ENCODE measurements around the gene CHST14. TPM values are rescaled to one million over a fixed set of nuclear protein-coding genes. Genes with fewer than 3 reads are reported as not detected.

The CHST14 gene
- total and polyA plus RNA-seq, 7 donors: 2.5 to 5.3 (median 4.1) TPM

DNA sequence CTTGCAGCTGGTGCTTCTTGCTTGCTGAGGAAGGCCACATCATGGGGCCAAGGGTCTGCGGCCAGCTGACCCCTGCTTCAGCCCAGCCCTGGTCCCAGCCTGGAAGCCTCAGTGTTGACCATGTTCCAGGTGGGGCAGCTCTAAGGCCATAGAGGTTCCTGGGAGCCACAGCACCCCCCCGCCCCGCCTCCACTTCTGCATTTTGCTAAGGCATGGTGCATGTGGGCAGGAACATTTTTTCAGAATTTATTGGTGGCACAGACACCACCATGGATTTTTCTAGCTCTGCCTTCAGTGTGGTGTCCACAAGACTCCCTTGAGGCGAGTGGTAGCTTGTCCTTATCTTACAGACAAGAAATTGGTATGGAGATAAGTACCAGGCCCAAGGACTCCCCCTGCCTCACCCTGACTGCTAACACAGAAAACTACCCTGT is 1.9 kb upstream of the CHST14 start:
- H3K27ac ChIP-seq: no peak overlapping the region
- no peak for DNase-seq
- H3K36me3 ChIP-seq (ENCODE audit: insufficient read depth in 1 of 2, low read depth in 1 of 2): peaks cover 2 to 32% of the 10 kb centered on the region in 2 donors
- TF ChIP-seq, protein P1, sequence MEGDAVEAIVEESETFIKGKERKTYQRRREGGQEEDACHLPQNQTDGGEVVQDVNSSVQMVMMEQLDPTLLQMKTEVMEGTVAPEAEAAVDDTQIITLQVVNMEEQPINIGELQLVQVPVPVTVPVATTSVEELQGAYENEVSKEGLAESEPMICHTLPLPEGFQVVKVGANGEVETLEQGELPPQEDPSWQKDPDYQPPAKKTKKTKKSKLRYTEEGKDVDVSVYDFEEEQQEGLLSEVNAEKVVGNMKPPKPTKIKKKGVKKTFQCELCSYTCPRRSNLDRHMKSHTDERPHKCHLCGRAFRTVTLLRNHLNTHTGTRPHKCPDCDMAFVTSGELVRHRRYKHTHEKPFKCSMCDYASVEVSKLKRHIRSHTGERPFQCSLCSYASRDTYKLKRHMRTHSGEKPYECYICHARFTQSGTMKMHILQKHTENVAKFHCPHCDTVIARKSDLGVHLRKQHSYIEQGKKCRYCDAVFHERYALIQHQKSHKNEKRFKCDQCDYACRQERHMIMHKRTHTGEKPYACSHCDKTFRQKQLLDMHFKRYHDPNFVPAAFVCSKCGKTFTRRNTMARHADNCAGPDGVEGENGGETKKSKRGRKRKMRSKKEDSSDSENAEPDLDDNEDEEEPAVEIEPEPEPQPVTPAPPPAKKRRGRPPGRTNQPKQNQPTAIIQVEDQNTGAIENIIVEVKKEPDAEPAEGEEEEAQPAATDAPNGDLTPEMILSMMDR (IDR thresholded peaks at IDR 0.05): no peak
- H3K27me3 ChIP-seq (ENCODE audit: insufficient read depth in 3 of 3, low read length in 2 of 3): no peaks in the 10 kb centered on the region
- no peak overlapping the region for H3K4me3 ChIP-seq
- 93 to 99% (median 95%) methylated on average over 4 of the region's 4 CpGs for WGBS, 3 donors
- peaks cover 5% of the 10 kb centered on the region for H3K4me1 ChIP-seq
- H3K9me3 ChIP-seq: no peaks in the 10 kb centered on the region
- ATAC-seq: no peak
- intact Hi-C loops (cut with DNase I): no loop called here

DNA sequence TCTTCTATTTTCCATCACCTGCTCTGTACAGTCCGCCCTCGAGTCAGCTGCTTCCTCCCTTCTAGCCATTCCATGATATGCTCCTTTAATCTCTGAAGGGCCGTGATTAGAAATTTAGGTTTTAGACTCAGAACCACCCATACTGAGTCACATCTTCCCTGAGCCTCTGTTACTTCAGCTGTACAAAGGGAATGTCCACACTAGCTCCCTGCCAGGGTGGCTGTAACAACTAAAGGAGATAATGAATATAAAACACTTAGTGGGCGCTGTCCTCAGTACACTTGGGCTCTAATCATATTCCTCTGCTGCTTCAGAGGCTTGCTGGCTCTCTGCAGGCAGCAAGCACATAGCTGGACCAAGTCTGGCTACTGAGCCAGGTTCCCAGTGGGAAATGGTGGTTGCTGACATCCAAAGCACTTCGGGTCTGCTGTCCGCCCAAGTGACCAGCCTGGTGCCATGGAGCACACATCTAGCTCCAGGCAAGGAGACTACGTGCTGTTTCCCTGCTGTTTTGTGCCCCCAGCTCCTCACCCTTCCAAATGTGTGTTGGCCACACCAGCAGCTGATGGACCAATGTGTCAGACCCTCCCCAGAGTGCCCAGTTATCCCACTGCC is 901 bp upstream of the CHST14 start:
- H3K27ac ChIP-seq: peak overlapping the region; percentile 78
- no peak for DNase-seq
- WGBS, 3 donors: 78 to 82% (median 79%) methylated on average over 7 of the region's 7 CpGs
- intact Hi-C loops (cut with DNase I): no loop called here
- peaks cover 5% of the 10 kb centered on the region for H3K4me1 ChIP-seq
- no peaks in the 10 kb centered on the region for H3K27me3 ChIP-seq (ENCODE audit: insufficient read depth in 3 of 3, low read length in 2 of 3)
- no peak for ATAC-seq
- TF ChIP-seq, protein P1 (IDR thresholded peaks at IDR 0.05): no peak
- H3K4me3 ChIP-seq: peak overlapping the region; percentile 72
- H3K9me3 ChIP-seq: no peaks in the 10 kb centered on the region
- H3K36me3 ChIP-seq (ENCODE audit: insufficient read depth in 1 of 2, low read depth in 1 of 2): peaks cover 2 to 22% of the 10 kb centered on the region in 2 donors

GRCh38 chr15:40471105-40471807 is 472 bp downstream of the CHST14 start:
- intact Hi-C loops (cut with DNase I): no loop called here
- TF ChIP-seq, protein P1 (IDR thresholded peaks at IDR 0.05): no peak
- DNase-seq (peak; percentile 42 to 62), ATAC-seq (peak; percentile 33 to 60 (median 52))
- Histone ChIP-seq H3K4me1 (peaks cover 5% of the 10 kb centered on the region), H3K27me3 (ENCODE audit: insufficient read depth in 3 of 3, low read length in 2 of 3) (no peaks in the 10 kb centered on the region), H3K27ac (peak overlapping the region; percentile 78), H3K9me3 (no peaks in the 10 kb centered on the region), H3K4me3 (peak overlapping the region; percentile 72), H3K36me3 (ENCODE audit: insufficient read depth in 1 of 2, low read depth in 1 of 2) (peaks cover 2 to 8% of the 10 kb centered on the region in 2 donors)
- WGBS, 3 donors: 0 to 1% (median 1%) methylated on average over 34 to 59 of the region's 60 CpGs

DNA sequence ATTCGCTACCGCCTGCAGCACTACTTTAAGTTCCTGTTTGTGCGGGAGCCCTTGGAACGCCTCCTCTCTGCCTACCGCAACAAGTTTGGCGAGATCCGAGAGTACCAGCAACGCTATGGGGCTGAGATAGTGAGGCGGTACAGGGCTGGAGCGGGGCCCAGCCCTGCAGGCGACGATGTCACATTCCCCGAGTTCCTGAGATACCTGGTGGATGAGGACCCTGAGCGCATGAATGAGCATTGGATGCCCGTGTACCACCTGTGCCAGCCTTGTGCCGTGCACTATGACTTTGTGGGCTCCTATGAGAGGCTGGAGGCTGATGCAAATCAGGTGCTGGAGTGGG is 995 bp downstream of the CHST14 start:
- DNase-seq (no peak), ATAC-seq (peak in 3 of 4 donors; percentile 3 to 25 (median 6))
- Histone ChIP-seq H3K27me3 (ENCODE audit: insufficient read depth in 3 of 3, low read length in 2 of 3) (no peaks in the 10 kb centered on the region), H3K9me3 (no peaks in the 10 kb centered on the region), H3K4me1 (peaks cover 5% of the 10 kb centered on the region), H3K27ac (peak overlapping the region; percentile 78), H3K36me3 (ENCODE audit: insufficient read depth in 1 of 2, low read depth in 1 of 2) (peaks cover 0 to 3% of the 10 kb centered on the region in 2 donors), H3K4me3 (peak overlapping the region; percentile 72)
- TF ChIP-seq, protein P1 (IDR thresholded peaks at IDR 0.05): no peak
- WGBS, 3 donors: 8 to 15% (median 10%) methylated on average over 16 of the region's 16 CpGs
- intact Hi-C loops (cut with DNase I): no loop called here

All from psoas muscle (tissue), 8 donors.